Stomach (tissue), 9 donors: ENCODE results near the gene VBP1. TPM values are rescaled to one million over a fixed set of nuclear protein-coding genes. Genes with fewer than 3 reads are reported as not detected.
"Not testable (repeated sequence)": the region's sequence is repeated elsewhere in the genome, so short reads cannot be mapped to it uniquely, and the experiment has no call there.

Experiments used
- DNase-seq, 2 donors: peaks; one replicate each; pipeline versions ENCODE4 v3.0.0 to v3.0.0-alpha.2; 2013 to 2019
- H3K27ac ChIP-seq, 5 donors: fragments of 200-600 bp in 4 of 5; sonication (generic) in 4 of 5; one replicate each; pipeline ENCODE4 v1.5.1; 2013 to 2019; ENCODE audit warnings: mild to moderate bottlenecking in 1 of 5, moderate library complexity in 1 of 5
- H3K27me3 ChIP-seq, 3 donors: fragments of 200-600 bp; sonication (generic); one replicate each; pipeline ENCODE4 v1.5.1; 2017 to 2019; ENCODE audit warnings: mixed run types in 1 of 3
- H3K36me3 ChIP-seq, 4 donors: fragments of 200-600 bp; sonication (generic); 1 replicate in 3 of 4; 2 replicates in 1 of 4; pipeline ENCODE4 v1.5.1; 2016 to 2019
- H3K4me1 ChIP-seq, 4 donors: fragments of 200-600 bp; sonication (generic); one replicate each; pipeline ENCODE4 v1.5.1; 2016 to 2019
- H3K4me3 ChIP-seq, 4 donors: fragments of 200-600 bp; sonication (generic) in 3 of 4; one replicate each; pipeline ENCODE4 v1.5.1; 2016 to 2019; ENCODE audit warnings: mild to moderate bottlenecking in 1 of 4
- H3K9me3 ChIP-seq, 4 donors: fragments of 200-600 bp; sonication (generic); one replicate each; pipeline ENCODE4 v1.5.1; 2016 to 2019
- CTCF ChIP-seq, 7 experiments: fragments of 450-650 bp in 4 of 7; fragments of 200-600 bp in 3 of 7; sonication (generic) in 3 of 7; IDR thresholded peaks; one replicate each; pipeline ENCODE4 v1.5.1; 2016 to 2019; ENCODE audit warnings: antibody characterized with exemption in 7 of 7, control low read depth in 2 of 7, mild to moderate bottlenecking in 1 of 7
- EP300 ChIP-seq: sonication (generic); formaldehyde crosslinking; IDR thresholded peaks from one replicate; pipeline ENCODE4 v1.6.1; 2017; ENCODE audit warnings: antibody characterized with exemption
- POLR2A ChIP-seq, 4 donors: fragments of 450-650 bp; IDR thresholded peaks; one replicate each; pipeline ENCODE4 v1.6.1; 2016; ENCODE audit warnings: antibody characterized with exemption in 4 of 4, control low read depth in 2 of 4, mild to moderate bottlenecking in 1 of 4, moderate library complexity in 1 of 4
- POLR2AphosphoS5 ChIP-seq, 3 donors: sonication (generic); formaldehyde crosslinking; IDR thresholded peaks; one replicate each; pipeline ENCODE4 v1.6.1; 2016; ENCODE audit warnings: antibody characterized with exemption in 3 of 3
- WGBS, 5 donors: extraction: QIAGEN DNeasy Blood & Tissue Kit in 3 of 5; methylation state at CpG; one replicate each; pipeline versions ENCODE4 v1.1.5 to v1.1.7; 2013 to 2018; 5-methylcytosine and 5-hydroxymethylcytosine counted together
- intact Hi-C: fragments of 100-400 bp; cut with DNase I; formaldehyde crosslinking; loops from one replicate; pipeline ENCODE4 v1.15.1; 2023; ENCODE audit warnings: low total_unique reads
- polyA plus RNA-seq, 3 donors: library from polyadenylated mRNA; stranded (reverse); fragments of 200-250 nt; gene quantifications; one replicate each; pipeline ENCODE4 v1.2.3, GENCODE V29; 2013
- total RNA-seq, 5 donors: library from RNA; depleted of rRNA; stranded (reverse); fragments of >200 nt; gene quantifications; one replicate each; pipeline versions ENCODE4 v1.1.0 to v1.2.3, GENCODE V29; 2014 to 2016
- donor health status: healthy with polysubstance abuse.
- donor health status: Bipolar disorder and iron deficiency.
- donor health status: healthy.

The VBP1 gene
- total and polyA plus RNA-seq, 8 donors = 8.8 to 50.7 (median 31.9) TPM

- no peak for TF ChIP-seq POLR2A (IDR thresholded peaks at IDR 0.05)
- intact Hi-C loops = no loop called here
- Histone ChIP-seq H3K4me3 (peak within 1 kb of the TSS; percentile 38 to 52 (median 46)), H3K27ac (peak within 1 kb of the TSS in 3 of 5 donors; percentile 0 to 46 (median 16)), H3K9me3 (no peaks in the 10 kb centered on the region), H3K27me3 (no peaks in the 10 kb centered on the region), H3K4me1 (peaks cover 0 to 11% (median 5%) of the 10 kb centered on the region in 4 donors), H3K36me3 (no peaks in the 10 kb centered on the region)
- peak; percentile 43 to 73 for DNase-seq
- WGBS, 5 donors = 3 to 30% (median 5%) methylated on average over 22 to 58 of the region's 58 CpGs
Measured at GRCh38 chrX:155263854-155264628, 47.8 kb downstream of the VBP1 start, which contains the start of gene RAB39B. Gene RAB39B, minus strand, starts transcription at chrX:155264491. Its CDS starts 203 bp downstream, at chrX:155264288.

- intact Hi-C loops = no loop called here
- 81 to 100% (median 88%) methylated on average over 1 of the region's 1 CpG for WGBS, 5 donors
- no peak overlapping the region for H3K4me3 ChIP-seq
- no peaks in the 10 kb centered on the region for H3K27me3 ChIP-seq
- H3K27ac ChIP-seq = no peak overlapping the region
- DNase-seq = no peak
- TF ChIP-seq EP300 = no peak
- TF ChIP-seq POLR2AphosphoS5 (IDR thresholded peaks at IDR 0.05) = no peak
- no peak for TF ChIP-seq CTCF (IDR thresholded peaks at IDR 0.05)
- no peak for TF ChIP-seq POLR2A (IDR thresholded peaks at IDR 0.05)
- peaks cover 0 to 11% (median 5%) of the 10 kb centered on the region in 4 donors for H3K4me1 ChIP-seq
- H3K9me3 ChIP-seq = peaks cover 0 to 5% (median 0%) of the 10 kb centered on the region in 4 donors
- no peaks in the 10 kb centered on the region for H3K36me3 ChIP-seq
Measured at GRCh38 chrX:155266439-155266838, 50.2 kb downstream of the VBP1 start.

GRCh38 chrX:155267995-155268394, 51.7 kb downstream of the VBP1 start:
- peaks cover 0 to 11% (median 5%) of the 10 kb centered on the region in 4 donors for H3K4me1 ChIP-seq
- WGBS, 5 donors = 67 to 86% (median 83%) methylated on average over 1 of the region's 1 CpG
- H3K27ac ChIP-seq, DNase-seq, H3K27me3 ChIP-seq, H3K9me3 ChIP-seq, intact Hi-C loops, H3K4me3 ChIP-seq, H3K36me3 ChIP-seq: not testable (repeated sequence)

GRCh38 chrX:155270969-155271368, 54.7 kb downstream of the VBP1 start:
- intact Hi-C loops = no loop called here
- no peaks in the 10 kb centered on the region for H3K27me3 ChIP-seq
- 90 to 100% (median 95%) methylated on average over 1 of the region's 1 CpG for WGBS, 5 donors
- no peak overlapping the region for H3K27ac ChIP-seq
- no peak for TF ChIP-seq EP300
- H3K4me3 ChIP-seq = no peak overlapping the region
- peaks cover 0 to 8% (median 0%) of the 10 kb centered on the region in 4 donors for H3K9me3 ChIP-seq
- H3K36me3 ChIP-seq = no peaks in the 10 kb centered on the region
- DNase-seq = no peak
- H3K4me1 ChIP-seq = no peaks in the 10 kb centered on the region

GRCh38 chrX:155279873-155280272, 63.6 kb downstream of the VBP1 start:
- Histone ChIP-seq H3K4me1 (no peaks in the 10 kb centered on the region), H3K9me3 (no peaks in the 10 kb centered on the region), H3K4me3 (no peak overlapping the region), H3K27me3 (no peaks in the 10 kb centered on the region), H3K27ac (no peak overlapping the region), H3K36me3 (peaks cover 0 to 4% (median 0%) of the 10 kb centered on the region in 4 donors)
- no peak for TF ChIP-seq CTCF (IDR thresholded peaks at IDR 0.05)
- no peak for TF ChIP-seq POLR2A (IDR thresholded peaks at IDR 0.05)
- no peak for TF ChIP-seq EP300
- TF ChIP-seq POLR2AphosphoS5 (IDR thresholded peaks at IDR 0.05) = no peak
- no peak for DNase-seq
- intact Hi-C loops = no loop called here
- 86 to 100% (median 91%) methylated on average over 1 of the region's 1 CpG for WGBS, 5 donors

Other genes with a start within 250 kb of the VBP1 start
- gene F8, start 193.7 kb upstream of the VBP1 start, total RNA-seq = 1 to 10 TPM in 4 of 5 donors, under 1 TPM in 1; 0.29 to 7.1 (median 3.5) TPM
- 1 to 10 TPM; 3.0 to 3.9 (median 3.8) TPM for gene F8, start 193.7 kb upstream of the VBP1 start, polyA plus RNA-seq
- gene FUNDC2, start 189.6 kb upstream of the VBP1 start, total RNA-seq = 10 to 100 TPM in 4 of 5 donors, 1 to 10 TPM in 1; 9.3 to 88.8 (median 19.9) TPM
- 100 to 1,000 TPM; 105 to 123 (median 123) TPM for gene FUNDC2, start 189.6 kb upstream of the VBP1 start, polyA plus RNA-seq
- gene CMC4, start 145.3 kb upstream of the VBP1 start, total RNA-seq = 10 to 100 TPM in 1 of 5 donors, 1 to 10 TPM in 3, not detected in 1; 1.3 to 21.6 (median 4.7) TPM
- gene CMC4, start 145.3 kb upstream of the VBP1 start, polyA plus RNA-seq = 10 to 100 TPM; 21.0 to 22.8 (median 22.1) TPM
- 10 to 100 TPM in 2 of 5 donors, 1 to 10 TPM in 3; 2.8 to 34.4 (median 6.6) TPM for gene MTCP1, start 145.3 kb upstream of the VBP1 start, total RNA-seq
- 10 to 100 TPM; 17.6 to 42.2 (median 37.1) TPM for gene MTCP1, start 145.3 kb upstream of the VBP1 start, polyA plus RNA-seq
- gene BRCC3, start 145.0 kb upstream of the VBP1 start, total RNA-seq = 10 to 100 TPM in 2 of 5 donors, 1 to 10 TPM in 2, under 1 TPM in 1; 0.87 to 20.1 (median 7.0) TPM
- 10 to 100 TPM; 10.0 to 18.8 (median 11.8) TPM for gene BRCC3, start 145.0 kb upstream of the VBP1 start, polyA plus RNA-seq
- gene RAB39B, start 48.0 kb downstream of the VBP1 start, total RNA-seq = 1 to 10 TPM in 1 of 5 donors, under 1 TPM in 3, not detected in 1; under 0.01 to 1.5 (median 0.51) TPM
- under 1 TPM; 0.25 to 0.61 (median 0.31) TPM for gene RAB39B, start 48.0 kb downstream of the VBP1 start, polyA plus RNA-seq
- gene CLIC2, start 118.2 kb downstream of the VBP1 start, total RNA-seq = 10 to 100 TPM in 1 of 5 donors, 1 to 10 TPM in 4; 3.5 to 10.3 (median 6.7) TPM
- 1 to 10 TPM; 3.7 to 8.9 (median 7.2) TPM for gene CLIC2, start 118.2 kb downstream of the VBP1 start, polyA plus RNA-seq
- gene F8A2, start 165.6 kb downstream of the VBP1 start, total RNA-seq = 10 to 100 TPM in 2 of 5 donors, 1 to 10 TPM in 1, not detected in 2; 2.6 to 44.6 (median 28.6) TPM
- gene F8A2, start 165.6 kb downstream of the VBP1 start, polyA plus RNA-seq = not detected
- 10 to 100 TPM in 2 of 5 donors, under 1 TPM in 1, not detected in 2; 0.92 to 92.7 (median 11.2) TPM for gene F8A3, start 242.2 kb downstream of the VBP1 start, total RNA-seq
- gene F8A3, start 242.2 kb downstream of the VBP1 start, polyA plus RNA-seq = 1 to 10 TPM in 2 of 3 donors, not detected in 1; 3.0 to 5.7 TPM